ENCODE data around the gene FLVCR1.

FLVCR1 gene

DNA sequence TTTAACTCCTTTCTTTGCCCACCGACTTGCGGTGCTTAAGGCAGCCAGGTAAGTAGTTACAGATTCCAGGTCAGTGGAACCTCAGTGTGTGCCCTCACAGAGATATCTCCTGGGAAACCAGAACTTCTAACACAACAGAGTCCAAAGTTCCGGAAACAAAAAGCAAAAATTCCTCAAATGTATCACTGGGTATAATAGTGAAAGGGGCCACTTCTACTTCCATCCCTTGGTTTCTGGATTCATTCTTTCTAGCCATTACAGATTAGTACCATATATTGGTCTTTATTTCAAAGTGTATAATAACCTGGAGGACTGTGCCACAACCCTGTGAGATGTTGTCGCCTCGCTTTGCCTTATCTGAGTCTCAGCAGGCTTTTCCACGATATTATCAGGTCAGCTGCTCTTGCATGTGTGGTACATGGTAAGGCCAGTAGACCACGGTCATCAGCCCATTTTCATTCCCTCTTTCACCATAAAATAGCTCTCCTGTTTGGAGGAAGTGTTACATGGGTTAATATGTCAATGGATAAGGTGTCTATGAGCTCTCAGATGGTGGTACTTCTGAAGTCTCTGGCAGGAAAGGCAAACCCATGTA, 77.4 kb downstream of the FLVCR1 start:
- TF ChIP-seq, protein P1, sequence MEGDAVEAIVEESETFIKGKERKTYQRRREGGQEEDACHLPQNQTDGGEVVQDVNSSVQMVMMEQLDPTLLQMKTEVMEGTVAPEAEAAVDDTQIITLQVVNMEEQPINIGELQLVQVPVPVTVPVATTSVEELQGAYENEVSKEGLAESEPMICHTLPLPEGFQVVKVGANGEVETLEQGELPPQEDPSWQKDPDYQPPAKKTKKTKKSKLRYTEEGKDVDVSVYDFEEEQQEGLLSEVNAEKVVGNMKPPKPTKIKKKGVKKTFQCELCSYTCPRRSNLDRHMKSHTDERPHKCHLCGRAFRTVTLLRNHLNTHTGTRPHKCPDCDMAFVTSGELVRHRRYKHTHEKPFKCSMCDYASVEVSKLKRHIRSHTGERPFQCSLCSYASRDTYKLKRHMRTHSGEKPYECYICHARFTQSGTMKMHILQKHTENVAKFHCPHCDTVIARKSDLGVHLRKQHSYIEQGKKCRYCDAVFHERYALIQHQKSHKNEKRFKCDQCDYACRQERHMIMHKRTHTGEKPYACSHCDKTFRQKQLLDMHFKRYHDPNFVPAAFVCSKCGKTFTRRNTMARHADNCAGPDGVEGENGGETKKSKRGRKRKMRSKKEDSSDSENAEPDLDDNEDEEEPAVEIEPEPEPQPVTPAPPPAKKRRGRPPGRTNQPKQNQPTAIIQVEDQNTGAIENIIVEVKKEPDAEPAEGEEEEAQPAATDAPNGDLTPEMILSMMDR (IDR thresholded peaks at IDR 0.05), result no peak
- TF ChIP-seq ZFX (IDR thresholded peaks at IDR 0.05; ENCODE audit: borderline replicate concordance), result no peak
- no peak overlapping the region for H3K27ac ChIP-seq

DNA sequence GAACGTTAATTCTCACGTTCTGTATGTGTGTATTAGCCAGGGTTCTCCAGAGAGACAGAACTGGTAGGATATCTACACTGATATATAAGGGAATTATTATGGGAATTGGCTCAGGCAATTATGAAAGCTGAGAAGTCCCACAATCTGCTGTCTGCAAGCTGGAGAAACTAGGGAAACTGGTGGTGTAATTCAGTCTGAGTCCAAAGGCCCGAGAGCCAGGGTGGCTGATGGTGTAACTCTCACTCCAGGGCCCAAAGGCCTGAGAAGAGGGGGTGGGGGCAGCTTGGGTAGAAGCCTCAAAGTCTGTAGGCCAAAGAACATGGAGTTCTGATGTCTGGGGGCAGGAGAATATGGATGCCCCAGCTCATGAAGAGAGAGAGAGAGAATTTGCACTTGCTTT, 79.0 kb downstream of the FLVCR1 start:
- no peak for TF ChIP-seq ZFX (IDR thresholded peaks at IDR 0.05; ENCODE audit: borderline replicate concordance)
- TF ChIP-seq, protein P1 (IDR thresholded peaks at IDR 0.05), result no peak
- H3K27ac ChIP-seq, result no peak overlapping the region

- H3K27ac ChIP-seq, result no peak overlapping the region
- no peak for TF ChIP-seq ZFX (IDR thresholded peaks at IDR 0.05; ENCODE audit: borderline replicate concordance)
- TF ChIP-seq, protein P1 (IDR thresholded peaks at IDR 0.05), result no peak
Observed at GRCh38 chr1:212938846-212939245, 80.8 kb downstream of the FLVCR1 start.

- no peak overlapping the region for H3K27ac ChIP-seq
- TF ChIP-seq, protein P1 (IDR thresholded peaks at IDR 0.05), result no peak
- no peak for TF ChIP-seq ZFX (IDR thresholded peaks at IDR 0.05; ENCODE audit: borderline replicate concordance)
Observed at GRCh38 chr1:212941452-212941851, 83.4 kb downstream of the FLVCR1 start.

DNA sequence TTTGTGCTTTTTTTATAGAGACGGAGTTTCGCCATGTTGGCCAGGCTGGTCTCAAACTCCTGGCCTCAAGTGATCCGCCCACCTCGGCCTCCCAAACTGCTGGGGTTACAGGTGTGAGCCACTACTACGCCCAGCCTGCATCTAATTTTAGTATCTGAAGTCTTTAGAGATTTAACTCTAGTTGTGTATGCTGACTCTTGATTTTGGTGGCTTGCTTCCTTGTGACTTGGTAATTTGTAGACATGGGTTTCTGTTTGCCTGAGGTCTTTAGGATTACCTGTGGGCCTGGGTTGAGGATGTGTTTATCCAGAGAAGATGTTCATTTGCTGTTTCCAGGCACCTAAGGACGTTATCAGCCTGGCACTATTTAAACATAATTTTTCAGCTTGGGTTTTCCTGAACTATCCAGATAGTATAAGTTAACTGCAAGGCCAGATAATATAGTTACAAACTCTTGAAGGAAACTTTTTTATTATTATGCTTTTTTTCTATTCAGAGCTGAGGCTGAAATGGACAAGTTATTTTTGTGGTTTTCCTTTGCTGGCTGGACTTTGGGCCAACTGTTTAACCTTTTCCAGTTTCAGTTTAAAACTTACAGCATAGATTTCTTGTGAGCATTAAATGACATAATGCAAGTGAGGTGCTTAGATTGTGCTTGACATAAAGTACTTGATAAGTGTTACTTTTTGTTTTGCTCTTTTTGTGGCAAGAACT, 84.8 kb downstream of the FLVCR1 start:
- H3K27ac ChIP-seq, result no peak overlapping the region
- TF ChIP-seq ZFX (IDR thresholded peaks at IDR 0.05; ENCODE audit: borderline replicate concordance), result no peak
- TF ChIP-seq, protein P1 (IDR thresholded peaks at IDR 0.05), result no peak

DNA sequence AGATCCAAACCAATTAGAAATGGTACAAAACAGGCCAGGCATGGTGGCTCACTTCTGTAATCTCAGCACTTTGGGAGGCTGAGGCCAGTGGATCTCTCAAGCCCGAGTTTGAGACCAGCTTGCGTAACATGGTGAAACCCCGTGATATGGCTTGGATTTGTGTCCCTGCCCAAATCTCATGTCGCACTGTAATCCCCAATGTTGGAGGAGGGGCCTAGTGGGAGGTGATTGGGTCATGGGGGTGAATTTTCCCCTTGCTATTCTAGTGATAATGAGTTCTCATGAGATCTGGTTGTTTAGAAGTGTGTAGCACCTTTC, 85.3 kb downstream of the FLVCR1 start:
- H3K27ac ChIP-seq, result no peak overlapping the region
- TF ChIP-seq, protein P1 (IDR thresholded peaks at IDR 0.05), result no peak
- TF ChIP-seq ZFX (IDR thresholded peaks at IDR 0.05; ENCODE audit: borderline replicate concordance), result no peak

- TF ChIP-seq ZFX (IDR thresholded peaks at IDR 0.05; ENCODE audit: borderline replicate concordance), result no peak
- TF ChIP-seq, protein P1 (IDR thresholded peaks at IDR 0.05), result no peak
- H3K27ac ChIP-seq, result no peak overlapping the region
Observed at GRCh38 chr1:212944229-212944901, 86.3 kb downstream of the FLVCR1 start.

Measured in 22Rv1 (cell line).